ENCODE measurements around the gene EFCC1.

GRCh38 chr3:129020691-129021090, 19.6 kb downstream of the EFCC1 start:
- TF ChIP-seq CTCF (IDR thresholded peaks at IDR 0.05; ENCODE audit: low read depth, low read length): no peak
- no peak for TF ChIP-seq EZH2phosphoT487 (IDR thresholded peaks at IDR 0.05; ENCODE audit: low read depth)
